Forelimb muscle (tissue), 1 donor: ENCODE data around the gene IRF1. TPM values are rescaled to one million over a fixed set of nuclear protein-coding genes. Genes with fewer than 3 reads are reported as not detected.

Source experiments
- DNase-seq: peaks from one replicate; pipeline ENCODE4 v3.0.0-alpha.2; 2013; ENCODE audit warnings: low read depth
- polyA plus RNA-seq: library from polyadenylated mRNA; unstranded; fragments of 120-200 nt; gene quantifications from one replicate; pipeline ENCODE4 v1.2.1, GENCODE V29; 2013; ENCODE audit not compliant: insufficient read length

Gene IRF1
- polyA plus RNA-seq, 1 donor, result 8.3 TPM

- no peak for DNase-seq
Measured at GRCh38 chr5:132461569-132462070, 29.0 kb downstream of the IRF1 start.

DNA sequence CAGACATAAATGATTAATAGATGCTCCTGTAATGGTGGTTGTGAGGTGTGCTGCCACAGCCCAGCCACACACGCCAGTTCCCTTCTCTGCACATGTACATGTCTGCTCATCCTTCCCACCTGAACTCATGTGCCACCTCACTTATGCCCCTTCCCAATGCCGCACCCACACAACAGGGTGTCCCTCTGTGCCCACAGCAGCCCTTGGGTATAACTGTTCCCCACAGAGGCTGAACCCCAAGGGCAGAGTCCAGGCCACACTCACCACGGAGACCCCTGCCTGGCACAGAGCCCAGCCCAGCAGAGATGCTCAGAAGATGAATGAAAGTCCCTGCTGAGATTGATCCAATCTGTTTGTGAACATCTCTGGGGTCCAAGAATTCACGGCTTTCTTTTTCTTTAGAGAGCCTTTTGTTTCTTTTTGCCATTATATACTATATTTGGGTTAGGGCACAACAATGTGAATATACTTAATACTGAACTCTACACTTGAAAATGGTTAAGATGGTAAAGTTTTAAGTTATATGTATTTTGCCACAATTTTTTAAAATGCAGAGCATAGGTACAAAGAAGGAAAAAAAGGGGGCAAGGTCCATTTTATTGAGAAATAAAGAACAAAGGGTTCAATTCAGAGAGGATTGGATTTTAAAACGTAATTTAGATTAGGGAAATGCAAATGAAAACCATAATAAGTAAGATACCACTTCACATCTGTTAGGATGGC, 29.6 kb downstream of the IRF1 start:
- DNase-seq, result no peak

DNA sequence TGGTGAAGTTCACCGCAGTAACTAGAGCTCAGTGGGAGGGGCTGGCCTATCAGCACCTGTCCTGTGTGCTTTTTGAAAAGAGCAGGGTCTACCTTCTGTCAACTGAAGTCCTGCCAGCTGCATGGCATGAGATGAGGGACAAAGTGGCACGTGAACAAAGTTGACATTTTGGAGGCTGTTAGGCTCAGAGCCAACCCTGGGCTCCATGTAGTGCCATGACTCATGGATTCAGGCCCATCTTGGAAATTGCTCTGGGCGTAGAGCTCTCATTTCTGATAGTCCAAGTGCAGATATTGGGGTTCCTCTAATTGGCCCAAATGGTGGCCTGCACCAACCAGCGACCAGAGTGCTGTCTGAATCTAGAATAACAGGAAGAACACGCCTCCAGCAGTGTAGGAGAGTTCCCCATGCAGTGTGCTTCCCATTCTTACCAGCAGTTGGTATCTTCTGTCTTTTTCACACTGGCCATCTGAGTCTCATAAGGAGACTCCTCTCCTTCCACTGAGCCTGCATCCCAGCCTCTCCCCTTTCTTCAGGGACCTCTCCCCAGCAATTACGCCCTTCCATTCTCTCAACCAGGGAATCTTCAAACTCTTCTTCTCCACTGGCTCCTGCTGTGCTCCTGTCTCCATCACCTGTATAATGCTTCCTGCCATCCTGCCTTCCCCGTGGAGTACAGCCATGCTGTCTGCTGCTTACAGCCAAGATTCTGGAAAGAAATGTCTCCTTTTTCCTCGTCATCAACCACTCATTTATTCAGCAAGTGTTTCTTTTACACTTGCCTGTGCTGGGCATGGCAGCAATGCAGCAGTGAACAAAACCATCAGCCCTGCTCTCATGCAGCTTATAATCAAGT, 30.4 kb downstream of the IRF1 start:
- DNase-seq, result no peak

DNA sequence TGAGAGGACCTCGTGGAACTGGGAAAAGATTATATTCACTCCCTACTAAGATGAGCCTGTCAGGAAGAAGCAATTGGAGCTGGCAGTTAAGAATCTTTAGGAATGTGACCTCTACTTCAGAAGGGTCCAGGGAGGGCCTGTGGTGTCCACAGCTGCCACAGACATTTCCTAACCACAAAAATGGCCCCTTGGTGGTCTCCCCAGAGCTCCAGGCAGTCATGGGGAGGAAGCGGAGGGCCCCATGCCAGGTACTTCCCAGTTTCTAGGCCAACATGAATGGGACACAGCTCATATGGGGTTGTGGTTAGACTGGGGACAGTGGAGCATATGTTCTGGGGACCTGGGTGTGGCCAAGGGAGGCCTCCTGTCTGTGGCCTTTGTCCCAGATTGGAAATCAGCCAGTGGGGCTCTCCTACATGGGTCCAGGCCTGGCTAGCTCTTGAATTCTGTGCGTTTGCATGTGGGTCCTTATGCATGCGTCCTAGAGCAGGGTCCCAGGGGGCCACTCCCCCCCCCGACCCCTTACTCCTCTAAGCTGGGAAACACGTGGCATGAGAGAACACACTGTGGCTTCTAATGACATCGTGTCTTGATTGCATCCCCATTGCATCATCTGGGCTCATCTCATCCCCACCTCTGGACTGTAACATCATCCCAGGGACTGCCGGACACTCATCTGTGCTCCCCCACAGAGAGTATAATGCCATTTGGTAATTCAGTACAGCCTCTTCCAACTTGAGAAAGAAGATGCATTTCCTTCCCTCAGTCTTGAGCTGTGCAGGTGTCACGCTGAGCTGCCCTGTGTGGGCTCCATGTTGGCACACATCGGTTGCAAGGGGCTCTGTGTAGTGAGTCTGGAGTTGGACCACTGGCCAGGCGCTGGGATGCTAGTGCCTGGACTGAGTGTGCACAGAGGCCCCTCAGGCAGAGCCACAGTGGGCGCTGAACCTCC, 31.3 kb downstream of the IRF1 start:
- DNase-seq, result no peak

DNA sequence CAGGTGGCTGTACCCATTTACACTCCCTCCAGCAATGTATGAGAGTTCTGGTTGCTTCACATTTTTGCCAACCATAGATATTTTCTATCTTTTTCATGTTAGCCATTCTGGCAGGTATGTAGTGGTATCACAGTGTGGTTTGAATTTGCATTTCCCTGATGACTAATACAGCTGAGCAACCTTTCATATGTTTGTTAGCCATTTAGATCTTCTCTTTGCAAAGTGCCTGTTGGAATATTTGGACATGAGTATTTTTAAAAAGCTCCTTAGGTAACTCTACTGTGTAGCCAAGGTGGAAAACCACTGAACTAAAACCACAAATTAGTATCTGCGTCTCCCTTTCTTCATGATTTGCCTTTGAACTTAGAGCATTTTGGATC, 31.9 kb downstream of the IRF1 start:
- no peak for DNase-seq

- DNase-seq, result no peak
Measured at GRCh38 chr5:132458226-132458560, 32.4 kb downstream of the IRF1 start.

GRCh38 chr5:132457371-132458225, 33.0 kb downstream of the IRF1 start:
- DNase-seq, result no peak

DNA sequence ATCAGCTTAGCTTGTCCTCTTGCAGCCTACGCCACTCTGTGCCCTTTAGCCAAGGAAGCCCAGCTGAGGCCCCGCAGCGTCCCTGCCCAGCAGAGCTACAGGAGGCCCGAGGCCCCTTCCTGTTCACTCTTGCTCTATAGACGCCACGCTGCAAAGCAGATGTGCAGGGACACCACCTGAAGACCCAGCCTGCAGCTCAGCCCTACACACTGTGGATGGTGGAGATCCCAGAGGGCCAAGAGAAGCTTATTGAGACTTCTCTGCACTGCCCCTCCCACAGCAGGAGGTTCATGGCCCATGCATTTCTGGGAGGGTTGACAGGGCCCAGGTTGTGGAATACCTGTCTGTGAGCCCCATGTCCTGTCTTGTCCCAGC, 33.6 kb downstream of the IRF1 start:
- DNase-seq, result no peak

GRCh38 chr5:132456296-132456986, 34.1 kb downstream of the IRF1 start:
- DNase-seq, result no peak

DNA sequence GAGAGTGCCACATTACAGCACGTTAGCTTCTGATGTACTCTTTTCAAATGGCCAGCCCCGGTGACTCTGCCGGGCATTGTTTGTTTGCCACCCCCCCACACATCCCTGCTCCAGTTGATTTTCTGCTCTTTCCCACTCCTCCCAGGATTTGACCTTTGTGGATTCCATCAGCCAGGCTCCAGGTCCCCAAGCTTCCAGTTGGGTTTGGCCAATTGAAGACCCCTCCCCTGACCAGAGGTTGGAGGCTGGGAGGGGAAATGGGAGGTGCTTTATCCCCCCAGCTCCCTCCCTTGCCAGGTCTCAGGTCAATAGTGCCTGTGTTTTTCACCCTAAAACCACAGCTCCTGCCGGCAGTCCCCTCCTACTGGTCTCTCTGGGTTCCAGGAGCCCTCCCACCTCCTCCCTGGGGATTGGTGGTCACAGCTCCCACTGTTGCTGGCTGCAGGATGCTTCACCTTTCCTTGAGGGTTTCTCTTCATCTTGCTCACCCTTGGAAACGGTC, 34.9 kb downstream of the IRF1 start:
- DNase-seq, result no peak

DNA sequence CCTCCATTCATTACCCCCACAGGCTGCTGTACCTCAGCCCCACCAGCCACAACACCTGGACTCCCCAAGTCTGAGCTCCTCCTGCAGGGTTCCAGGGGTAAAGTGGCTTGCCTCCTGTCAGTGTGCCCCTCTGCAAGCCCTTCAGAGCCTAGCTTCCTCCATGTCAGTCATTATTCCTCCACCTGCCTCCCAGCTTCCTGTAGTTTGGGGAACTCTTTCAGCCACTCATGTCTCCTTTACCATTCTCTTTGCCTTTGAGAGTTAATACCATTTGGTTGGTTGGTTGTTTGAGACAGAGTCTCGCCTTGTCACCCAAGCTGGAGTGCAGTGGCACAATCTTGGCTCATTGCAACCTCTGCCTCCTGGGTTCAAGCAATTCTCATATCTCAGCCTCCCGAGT, 36.2 kb downstream of the IRF1 start:
- no peak for DNase-seq

DNA sequence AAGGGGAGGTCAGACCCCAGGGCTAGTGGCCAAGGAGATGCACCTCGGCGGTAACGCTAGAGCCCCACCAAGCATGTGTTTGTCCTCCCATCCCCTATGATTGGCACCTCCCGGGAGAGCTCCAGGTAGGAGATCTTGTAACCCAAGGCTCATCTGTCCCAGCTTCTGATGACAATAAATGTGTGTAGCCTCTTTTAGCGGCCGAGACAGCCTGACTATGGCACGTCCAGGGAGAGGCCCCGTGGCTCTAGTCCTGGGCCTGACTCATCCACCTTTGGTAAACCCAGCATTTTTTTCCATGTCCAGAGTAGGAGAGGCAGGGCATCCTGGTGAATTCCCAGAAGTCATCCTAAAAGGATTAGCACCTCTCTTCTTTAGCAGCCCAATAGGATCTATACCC, 39.2 kb downstream of the IRF1 start:
- DNase-seq, result no peak

DNA sequence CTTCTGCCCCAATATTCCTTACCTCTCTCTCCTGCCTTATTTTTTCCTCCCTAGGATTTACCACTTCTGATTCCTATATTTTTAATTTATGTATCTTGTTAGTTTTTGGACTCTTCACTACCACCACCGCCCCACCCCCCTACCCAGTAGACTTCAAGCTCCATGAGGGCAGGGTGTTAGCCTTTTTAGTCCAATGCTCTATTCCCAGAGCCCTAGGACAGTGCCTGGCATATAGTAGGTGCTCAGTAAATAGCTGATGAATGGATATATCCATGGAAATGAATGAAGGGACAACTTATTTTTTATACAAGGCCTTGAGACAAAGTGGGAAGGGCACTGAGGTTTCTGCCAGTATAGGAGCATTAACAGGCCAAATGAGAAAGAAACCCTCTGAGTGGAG, 41.5 kb downstream of the IRF1 start:
- DNase-seq, result no peak

- DNase-seq, result no peak
Measured at GRCh38 chr5:132447196-132447595, 43.4 kb downstream of the IRF1 start.

DNA sequence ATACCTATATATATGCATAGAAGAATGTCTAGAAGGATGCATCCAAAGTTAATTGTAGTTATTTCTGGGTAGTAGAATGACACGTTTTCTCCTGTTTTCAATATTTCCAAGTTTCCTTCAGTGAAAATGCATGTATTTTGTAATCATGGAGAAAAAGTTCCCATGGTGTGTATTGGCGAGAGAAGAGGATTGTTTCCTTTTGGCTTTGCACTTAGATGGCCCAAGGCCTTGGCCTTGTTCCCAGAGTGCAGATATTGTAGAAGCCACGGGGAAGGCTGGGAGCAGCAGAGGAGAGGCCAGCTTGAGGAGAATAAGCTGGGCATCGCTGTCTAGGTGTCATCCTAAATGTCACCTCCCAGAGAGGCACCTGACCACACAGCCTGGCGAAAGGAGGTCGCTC, 44.0 kb downstream of the IRF1 start:
- DNase-seq, result peak; percentile 84

GRCh38 chr5:132445930-132446329, 44.6 kb downstream of the IRF1 start:
- DNase-seq, result no peak

DNA sequence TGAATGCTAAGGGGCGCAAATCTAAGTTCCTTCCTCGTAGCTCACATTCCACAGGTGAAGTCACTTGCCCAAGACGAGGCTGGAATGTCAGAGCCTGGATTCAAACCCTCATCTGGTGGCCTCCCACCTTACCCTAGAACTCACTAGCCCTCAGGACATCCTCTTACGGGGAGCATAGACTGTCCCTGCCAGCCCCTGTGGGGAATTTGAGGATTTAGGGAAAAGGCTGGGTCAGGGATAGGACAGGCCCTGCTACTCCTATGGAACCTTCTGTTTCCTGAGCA, 45.0 kb downstream of the IRF1 start:
- no peak for DNase-seq

DNA sequence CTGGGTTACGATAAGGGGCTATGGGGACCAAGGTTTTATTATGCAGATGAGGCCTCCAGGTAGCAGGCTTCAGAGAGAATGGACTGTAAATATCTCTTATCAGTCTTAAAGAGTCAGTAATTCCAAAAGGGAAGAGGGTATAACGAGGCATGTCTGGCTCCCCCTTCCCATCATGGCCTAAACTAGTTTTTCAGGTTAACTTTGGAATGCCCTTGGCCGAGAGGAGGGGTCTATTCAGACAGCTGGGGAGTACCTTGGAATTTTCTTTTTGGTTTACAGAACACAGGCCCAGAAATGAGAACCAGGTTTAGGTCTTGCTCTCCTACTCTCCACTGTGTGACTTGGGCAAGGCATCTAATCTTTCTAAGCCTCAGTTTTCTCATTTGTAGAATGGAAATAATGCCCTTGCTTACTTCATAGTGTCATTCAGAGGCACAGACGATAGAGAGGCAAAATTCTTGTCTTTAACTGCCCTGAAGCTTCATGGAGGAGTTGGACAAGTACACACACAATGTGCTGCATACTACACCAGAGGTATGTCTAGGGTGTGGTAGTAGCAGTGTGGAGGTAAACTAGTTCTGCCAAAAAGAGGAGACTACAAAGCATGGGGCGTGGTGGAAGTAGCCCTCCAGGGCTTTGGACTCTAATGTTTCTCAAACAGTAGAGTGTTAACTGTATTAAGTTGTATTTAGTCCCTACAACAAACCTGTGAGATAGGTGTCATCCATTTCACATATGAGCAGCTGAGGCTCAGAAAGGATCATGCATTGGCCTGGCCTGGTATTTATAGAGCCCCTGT, 45.5 kb downstream of the IRF1 start:
- DNase-seq, result no peak

DNA sequence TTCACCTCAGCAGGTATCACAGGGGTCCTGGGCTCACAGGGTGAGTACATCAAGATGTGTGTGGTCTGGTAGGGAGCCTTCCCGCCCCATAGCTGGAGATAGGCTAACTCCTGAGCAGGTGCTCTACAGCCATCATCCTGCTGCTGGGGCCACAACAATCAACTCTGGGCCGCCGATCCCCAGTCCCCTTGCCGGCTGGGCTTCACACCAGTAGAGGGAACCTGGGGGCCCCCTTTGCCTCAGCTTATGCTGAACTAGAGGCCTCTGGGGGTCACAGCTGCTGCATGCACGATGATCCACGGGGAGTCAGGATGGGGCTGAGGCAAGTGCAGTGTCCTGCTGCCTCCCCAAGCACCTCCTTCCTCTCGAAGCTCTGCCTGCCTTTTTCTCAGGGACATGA, 46.5 kb downstream of the IRF1 start:
- no peak for DNase-seq
